OCI-LY1 (cell line): ENCODE data around the gene USP49.

ENCODE experiments used
- H2AFZ ChIP-seq: fragments of 200-600 bp; sonication (generic), shearing (Covaris generic); 2 replicates; pipeline ENCODE4 v1.6.0; 2014; ENCODE audit warnings: antibody characterized with exemption, mild to moderate bottlenecking, low read length
- H3F3A ChIP-seq: fragments of 200-600 bp; sonication (generic), shearing (Covaris generic); 2 replicates; pipeline ENCODE4 v1.6.0; 2014; ENCODE audit warnings: mild to moderate bottlenecking, antibody characterized with exemption, low read length, moderate library complexity; ENCODE audit not compliant: insufficient read depth
- H3K27ac ChIP-seq: fragments of 200-600 bp; sonication (generic); 2 replicates; pipeline ENCODE4 v1.5.1; 2014; ENCODE audit warnings: low read length, mixed run types, mild to moderate bottlenecking, low read depth; ENCODE audit not compliant: poor library complexity, severe bottlenecking
- H3K27me3 ChIP-seq: fragments of 200-600 bp; sonication (generic); 2 replicates; pipeline ENCODE4 v1.6.0; 2014; ENCODE audit warnings: antibody characterized with exemption, mild to moderate bottlenecking, low read length, moderate library complexity; ENCODE audit not compliant: insufficient read depth
- H3K36me3 ChIP-seq: fragments of 200-600 bp; sonication (generic); 2 replicates; pipeline ENCODE4 v1.6.1; 2014; ENCODE audit warnings: mild to moderate bottlenecking, antibody characterized with exemption, low read length, moderate library complexity, mixed read lengths; ENCODE audit not compliant: insufficient read depth
- H3K4me1 ChIP-seq: fragments of 200-600 bp; sonication (generic); 2 replicates; pipeline ENCODE4 v1.5.1; 2014; ENCODE audit warnings: mild to moderate bottlenecking, low read length, moderate library complexity; ENCODE audit not compliant: insufficient read depth, severe bottlenecking
- H3K4me2 ChIP-seq: fragments of 200-600 bp; sonication (generic), shearing (Covaris generic); 2 replicates; pipeline ENCODE4 v1.6.1; 2014; ENCODE audit warnings: low read length
- H3K4me3 ChIP-seq: fragments of 200-600 bp; sonication (generic); 2 replicates; pipeline ENCODE4 v1.5.1; 2014; ENCODE audit warnings: low read length, low read depth, mild to moderate bottlenecking, mixed read lengths; ENCODE audit not compliant: poor library complexity, severe bottlenecking
- H3K79me2 ChIP-seq: fragments of 200-600 bp; shearing (Covaris generic); 2 replicates; pipeline ENCODE4 v1.6.1; 2016; ENCODE audit warnings: mixed run types, low read length, mixed read lengths; ENCODE audit not compliant: insufficient read depth
- H3K9ac ChIP-seq: fragments of 200-600 bp; sonication (generic), shearing (Covaris generic); 2 replicates; pipeline ENCODE4 v1.6.1; 2014; ENCODE audit warnings: mild to moderate bottlenecking, low read length, mixed read lengths
- H3K9me2 ChIP-seq: fragments of 200-600 bp; sonication (generic), shearing (Covaris generic); 2 replicates; pipeline ENCODE4 v1.6.1; 2014; ENCODE audit warnings: low read depth, mild to moderate bottlenecking, low read length, mixed read lengths
- H3K9me3 ChIP-seq: fragments of 200-600 bp; shearing (Covaris generic); 2 replicates; pipeline ENCODE4 v1.6.1; 2014; ENCODE audit warnings: low read length, mixed read lengths
- H4K20me1 ChIP-seq: fragments of 200-600 bp; sonication (generic), shearing (Covaris generic); 2 replicates; pipeline ENCODE4 v1.6.0; 2016; ENCODE audit warnings: mild to moderate bottlenecking, low read length; ENCODE audit not compliant: insufficient read depth
- EZH2 ChIP-seq: fragments of 200-600 bp; sonication (generic), shearing (Covaris generic); IDR thresholded peaks from 2 replicates; pipeline ENCODE4 v1.8.0; 2017; ENCODE audit warnings: borderline replicate concordance, mixed run types, mild to moderate bottlenecking, antibody characterized with exemption, low read length, moderate library complexity, mixed read lengths
- TF ChIP-seq, protein P1 (sequence below): fragments of 200-600 bp; sonication (generic), shearing (Covaris generic); IDR thresholded peaks from 2 replicates; pipeline ENCODE4 v1.5.1; 2017; ENCODE audit warnings: mild to moderate bottlenecking, antibody characterized with exemption, low read length, moderate library complexity, mixed read lengths

Gene USP49

DNA sequence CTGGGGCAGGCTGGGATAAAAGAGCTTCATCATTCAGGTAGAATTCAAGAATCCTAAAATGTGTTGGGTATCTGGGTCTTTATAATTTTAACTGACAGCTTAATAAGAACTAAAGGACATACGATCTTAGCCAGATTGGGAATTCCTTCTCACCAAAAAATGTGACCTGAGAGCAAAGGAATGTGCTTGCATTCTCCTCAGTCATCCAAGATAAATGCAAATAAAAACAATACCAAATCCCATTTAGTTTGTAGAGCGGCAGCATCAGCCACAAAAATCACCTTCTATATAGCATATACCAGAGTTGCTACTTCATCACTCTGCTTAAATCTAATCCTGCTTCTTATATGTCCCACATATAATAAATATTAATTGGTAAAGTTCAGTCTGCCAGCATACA, 16.9 kb downstream of the USP49 start:
- H3F3A ChIP-seq = no peaks in the 10 kb centered on the region
- H2AFZ ChIP-seq = no peak overlapping the region
- no peak overlapping the region for H3K9ac ChIP-seq
- no peak overlapping the region for H3K4me3 ChIP-seq
- H4K20me1 ChIP-seq = no peaks in the 10 kb centered on the region
- no peak for TF ChIP-seq EZH2
- TF ChIP-seq, protein P1, sequence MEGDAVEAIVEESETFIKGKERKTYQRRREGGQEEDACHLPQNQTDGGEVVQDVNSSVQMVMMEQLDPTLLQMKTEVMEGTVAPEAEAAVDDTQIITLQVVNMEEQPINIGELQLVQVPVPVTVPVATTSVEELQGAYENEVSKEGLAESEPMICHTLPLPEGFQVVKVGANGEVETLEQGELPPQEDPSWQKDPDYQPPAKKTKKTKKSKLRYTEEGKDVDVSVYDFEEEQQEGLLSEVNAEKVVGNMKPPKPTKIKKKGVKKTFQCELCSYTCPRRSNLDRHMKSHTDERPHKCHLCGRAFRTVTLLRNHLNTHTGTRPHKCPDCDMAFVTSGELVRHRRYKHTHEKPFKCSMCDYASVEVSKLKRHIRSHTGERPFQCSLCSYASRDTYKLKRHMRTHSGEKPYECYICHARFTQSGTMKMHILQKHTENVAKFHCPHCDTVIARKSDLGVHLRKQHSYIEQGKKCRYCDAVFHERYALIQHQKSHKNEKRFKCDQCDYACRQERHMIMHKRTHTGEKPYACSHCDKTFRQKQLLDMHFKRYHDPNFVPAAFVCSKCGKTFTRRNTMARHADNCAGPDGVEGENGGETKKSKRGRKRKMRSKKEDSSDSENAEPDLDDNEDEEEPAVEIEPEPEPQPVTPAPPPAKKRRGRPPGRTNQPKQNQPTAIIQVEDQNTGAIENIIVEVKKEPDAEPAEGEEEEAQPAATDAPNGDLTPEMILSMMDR = no peak
- H3K4me2 ChIP-seq = no peak overlapping the region
- H3K36me3 ChIP-seq = peaks cover 19% of the 10 kb centered on the region
- no peaks in the 10 kb centered on the region for H3K9me2 ChIP-seq
- H3K79me2 ChIP-seq = no peaks in the 10 kb centered on the region
- H3K27ac ChIP-seq = no peak overlapping the region
- H3K27me3 ChIP-seq = no peaks in the 10 kb centered on the region
- no peaks in the 10 kb centered on the region for H3K4me1 ChIP-seq
- no peaks in the 10 kb centered on the region for H3K9me3 ChIP-seq

DNA sequence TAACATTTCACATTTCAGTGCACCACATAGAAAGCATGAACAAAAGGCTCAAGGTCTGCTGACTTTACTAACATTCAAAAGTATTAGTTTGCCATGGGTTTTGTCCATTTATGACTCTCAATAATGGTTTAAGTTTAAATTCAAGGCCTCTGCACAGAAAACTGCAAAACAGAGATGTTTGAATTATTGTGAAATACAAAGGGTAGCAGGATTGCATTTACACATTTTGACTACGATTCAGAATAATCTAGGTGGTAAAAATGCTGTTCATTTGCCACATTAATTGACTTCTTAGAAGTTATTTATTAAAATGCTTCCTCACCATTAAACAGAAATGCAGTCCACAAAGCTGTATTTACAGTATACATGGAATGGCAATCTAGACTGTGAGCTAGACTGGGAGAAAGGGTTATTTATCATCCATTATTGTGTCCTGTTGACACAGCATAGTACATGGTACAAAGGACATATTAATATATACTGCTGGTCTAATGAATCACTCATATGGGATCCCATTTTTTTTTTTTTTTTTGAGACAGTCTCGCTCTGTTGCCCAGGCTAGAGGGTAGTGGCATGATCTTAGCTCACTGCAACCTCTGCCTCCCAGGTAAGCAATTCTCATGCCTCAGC, 18.0 kb downstream of the USP49 start:
- H3K9me3 ChIP-seq = no peaks in the 10 kb centered on the region
- no peak overlapping the region for H3K27ac ChIP-seq
- no peak overlapping the region for H3K4me2 ChIP-seq
- H3K4me1 ChIP-seq = peaks cover under 1% of the 10 kb centered on the region
- H3K4me3 ChIP-seq = no peak overlapping the region
- H3K9ac ChIP-seq = no peak overlapping the region
- no peaks in the 10 kb centered on the region for H3F3A ChIP-seq
- H3K27me3 ChIP-seq = no peaks in the 10 kb centered on the region
- no peaks in the 10 kb centered on the region for H4K20me1 ChIP-seq
- no peaks in the 10 kb centered on the region for H3K79me2 ChIP-seq
- no peak overlapping the region for H2AFZ ChIP-seq
- TF ChIP-seq, protein P1 = no peak
- TF ChIP-seq EZH2 = no peak
- H3K9me2 ChIP-seq = no peaks in the 10 kb centered on the region
- H3K36me3 ChIP-seq = peaks cover 24% of the 10 kb centered on the region

DNA sequence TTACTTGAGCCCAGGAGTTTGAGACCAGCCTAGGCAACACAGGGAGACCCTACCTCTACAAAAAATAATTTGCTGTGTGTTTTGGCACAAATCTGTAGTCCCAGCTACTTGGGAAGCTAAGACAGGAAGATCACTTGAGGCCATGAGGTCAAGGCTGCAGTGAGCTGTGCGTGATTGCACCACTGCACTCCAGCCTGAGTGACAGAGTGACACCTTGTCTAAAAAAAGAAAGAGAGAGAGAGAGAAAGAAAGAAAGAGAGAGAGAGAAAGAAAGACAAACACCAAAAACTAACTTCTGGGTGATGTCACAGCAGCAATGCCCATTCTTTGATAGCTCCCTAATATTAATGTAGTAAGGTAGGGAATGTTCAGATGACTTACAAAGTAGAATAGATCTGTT, 20.4 kb downstream of the USP49 start:
- H3F3A ChIP-seq = no peaks in the 10 kb centered on the region
- H3K9me3 ChIP-seq = no peaks in the 10 kb centered on the region
- no peak overlapping the region for H3K27ac ChIP-seq
- no peak overlapping the region for H3K9ac ChIP-seq
- peaks cover 42% of the 10 kb centered on the region for H3K36me3 ChIP-seq
- no peaks in the 10 kb centered on the region for H3K79me2 ChIP-seq
- H4K20me1 ChIP-seq = no peaks in the 10 kb centered on the region
- H3K4me2 ChIP-seq = no peak overlapping the region
- H3K9me2 ChIP-seq = no peaks in the 10 kb centered on the region
- TF ChIP-seq EZH2 = no peak
- TF ChIP-seq, protein P1 = no peak
- H3K4me3 ChIP-seq = no peak overlapping the region
- H2AFZ ChIP-seq = no peak overlapping the region
- H3K4me1 ChIP-seq = peaks cover 8% of the 10 kb centered on the region
- H3K27me3 ChIP-seq = no peaks in the 10 kb centered on the region
